ENCODE measurements around the gene ACACA.
A peak's percentile ranks its signal among the peaks of the same experiment; 100 is the strongest.
"Not testable (repeated sequence)": the region's sequence is repeated elsewhere in the genome, so short reads cannot be mapped to it uniquely, and the experiment has no call there.

Gene ACACA

DNA sequence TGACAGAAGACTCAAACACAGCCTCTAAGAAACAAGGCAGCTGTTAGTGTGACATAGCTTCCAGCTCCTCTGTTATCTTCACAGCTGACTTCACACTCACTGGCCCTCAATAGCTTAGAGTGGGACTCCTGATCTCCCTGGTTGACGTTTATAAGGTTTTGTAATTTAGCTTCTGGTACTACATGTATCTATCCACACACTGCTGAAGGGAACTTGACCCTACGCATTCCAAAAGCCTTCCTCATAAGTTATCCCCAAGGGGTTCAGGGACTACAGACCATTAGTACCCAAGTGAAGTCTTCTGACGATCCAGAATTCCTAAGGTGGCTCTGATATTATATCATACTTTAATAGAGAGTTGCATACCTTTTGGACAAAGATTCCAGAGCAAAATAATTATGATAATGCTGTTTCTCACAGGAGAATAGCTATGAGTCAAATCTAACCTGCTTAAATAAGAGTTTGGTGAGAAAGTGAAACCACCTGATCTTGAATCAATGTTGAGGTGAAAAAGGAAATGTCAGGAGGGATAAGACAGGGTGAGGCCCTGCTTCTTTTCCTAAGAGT, 14.5 kb downstream of the ACACA start:
- no peak for DNase-seq

GRCh38 chr17:37391146-37391545, 15.5 kb downstream of the ACACA start:
- DNase-seq = no peak

- DNase-seq = no peak
Measured at GRCh38 chr17:37389160-37389559, 17.5 kb downstream of the ACACA start.

GRCh38 chr17:37388266-37388665, 18.4 kb downstream of the ACACA start:
- no peak for DNase-seq

DNA sequence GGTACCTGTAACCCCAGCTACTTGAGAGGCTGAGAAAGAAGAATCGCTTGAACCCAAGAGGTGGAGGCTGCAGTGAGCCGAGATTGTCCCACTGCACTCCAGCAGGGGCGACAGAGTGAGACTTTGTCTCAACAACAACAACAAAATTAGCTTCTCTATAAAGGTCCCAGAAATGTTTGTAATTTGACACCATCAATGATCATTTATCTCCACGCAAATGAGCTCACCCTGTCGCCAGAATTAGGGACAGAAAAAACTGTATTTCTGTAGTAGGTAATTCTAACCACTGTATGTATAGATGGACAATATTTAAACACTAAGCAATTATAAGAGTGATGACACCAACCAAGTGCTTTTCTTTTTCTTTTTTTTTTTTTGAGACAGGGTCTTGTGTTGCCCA, 20.2 kb downstream of the ACACA start:
- DNase-seq = no peak

DNA sequence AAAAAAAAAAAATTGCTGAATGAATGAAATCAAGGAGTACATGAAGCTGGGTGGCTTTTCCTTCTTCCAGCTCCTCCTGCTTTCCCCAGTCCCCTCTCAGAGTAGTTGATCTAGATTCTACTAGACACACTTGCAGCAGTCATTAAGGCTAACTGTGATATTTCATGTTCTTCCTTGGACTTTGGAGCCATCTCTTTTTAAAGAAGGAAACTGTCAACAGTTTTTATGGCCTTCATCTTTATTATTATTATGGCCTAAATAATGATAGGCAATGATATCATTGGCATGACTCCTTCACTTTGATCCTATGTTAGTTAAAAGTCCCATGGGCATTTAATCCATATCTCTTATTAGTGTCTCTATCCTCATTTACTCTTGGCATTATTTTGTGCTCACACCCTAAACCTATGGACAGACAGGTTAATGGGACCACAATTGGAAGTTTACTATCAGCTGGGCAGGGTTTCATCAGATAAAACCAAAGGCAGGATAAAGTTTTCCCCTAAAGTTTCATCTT, 21.1 kb downstream of the ACACA start:
- DNase-seq = no peak

- DNase-seq = no peak
Measured at GRCh38 chr17:37384560-37385149, 22.0 kb downstream of the ACACA start.

- DNase-seq = no peak
Measured at GRCh38 chr17:37382056-37382455, 24.6 kb downstream of the ACACA start.

- DNase-seq = no peak
Measured at GRCh38 chr17:37375706-37376105, 30.9 kb downstream of the ACACA start, which contains the start of gene C17orf78. Gene C17orf78, plus strand, starts transcription at chr17:37375985. Its CDS starts 108 bp downstream, at chr17:37376093.

GRCh38 chr17:37373530-37374159, 33.0 kb downstream of the ACACA start:
- DNase-seq = peak; percentile 86

- DNase-seq = no peak
Measured at GRCh38 chr17:37368577-37368976, 38.1 kb downstream of the ACACA start.

DNA sequence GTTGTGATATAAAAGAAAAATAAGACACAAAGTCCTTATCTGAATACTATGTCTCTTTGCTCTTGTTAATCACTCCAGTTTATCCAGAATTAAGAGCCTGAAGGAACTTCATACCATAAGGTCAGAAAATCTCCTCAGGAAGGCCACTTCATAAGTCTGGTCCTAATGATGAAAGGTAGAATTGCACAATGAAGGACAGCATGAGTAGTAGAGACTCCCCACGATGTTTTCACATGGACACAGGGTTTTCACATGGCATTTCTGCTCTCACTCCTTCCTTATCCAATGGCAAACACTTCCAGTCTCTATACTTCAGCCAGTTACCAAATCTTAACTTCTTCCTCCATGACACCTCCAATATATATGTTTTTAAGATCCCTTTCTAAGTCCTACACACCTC, 41.0 kb downstream of the ACACA start:
- no peak for DNase-seq

DNA sequence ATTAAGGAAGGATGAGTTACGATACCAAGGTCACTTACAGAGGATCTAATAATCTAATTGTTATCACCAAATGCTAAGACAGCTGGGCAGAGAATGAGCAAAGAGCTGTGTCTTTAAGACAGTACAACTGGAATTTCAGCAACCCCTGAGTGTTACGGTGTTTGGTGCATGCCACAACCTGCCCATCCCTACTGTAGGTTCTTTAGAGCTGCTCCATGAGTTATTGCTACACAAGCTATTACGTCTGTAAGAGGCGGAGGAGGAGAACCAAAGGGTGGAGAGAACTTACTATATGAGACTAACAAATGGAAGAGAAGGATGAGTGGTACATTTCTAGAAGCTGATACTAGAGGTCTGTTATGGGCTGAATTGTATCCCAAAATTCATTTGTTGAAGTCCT, 45.1 kb downstream of the ACACA start:
- no peak for DNase-seq

- no peak for DNase-seq
Measured at GRCh38 chr17:37360632-37361031, 46.0 kb downstream of the ACACA start.

- DNase-seq = no peak
Measured at GRCh38 chr17:37359682-37360188, 46.9 kb downstream of the ACACA start.

DNA sequence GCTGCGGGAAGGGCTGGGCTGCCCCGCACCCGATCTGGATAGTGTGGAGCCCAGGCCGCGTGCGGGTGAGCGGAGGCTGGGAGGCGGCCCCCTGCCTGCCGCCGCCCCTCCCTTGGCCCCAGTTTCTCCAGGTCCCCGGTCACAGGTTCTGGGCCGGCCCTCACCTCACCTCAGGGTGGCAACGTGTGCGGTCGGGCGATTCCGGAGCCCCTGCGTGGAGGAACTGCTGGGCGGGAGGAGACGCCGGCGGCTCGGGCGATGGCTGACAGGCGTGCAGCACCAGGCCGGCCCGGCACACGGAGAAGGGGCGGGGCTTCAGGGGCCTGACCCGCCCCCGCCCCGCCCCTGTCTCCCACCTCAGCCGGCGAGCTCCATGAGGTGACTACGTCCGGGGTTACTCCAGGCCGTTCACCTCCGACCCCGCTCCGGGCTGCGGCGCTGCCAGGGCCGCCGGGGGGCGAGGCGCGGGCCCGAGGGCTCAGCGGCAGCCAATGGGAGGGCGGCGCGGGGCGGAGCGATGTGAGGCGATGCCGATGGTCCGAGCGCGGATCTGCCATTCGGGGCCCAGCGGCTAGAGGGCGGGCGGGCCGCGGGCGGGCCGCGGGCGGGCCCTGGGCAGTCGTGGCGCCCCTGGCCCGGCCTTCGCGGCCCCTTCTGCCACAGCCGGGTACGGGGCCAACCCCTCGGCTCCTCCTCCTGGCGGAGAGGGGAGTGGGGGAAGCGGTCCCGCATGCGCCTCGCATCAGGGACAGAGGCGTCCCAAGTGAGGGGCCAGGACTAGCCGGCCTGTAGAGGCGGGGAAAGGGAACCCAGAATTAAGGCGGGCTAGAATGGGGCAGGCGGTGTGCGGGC, 47.6 kb downstream of the ACACA start:
- peak; percentile 63 for DNase-seq

DNA sequence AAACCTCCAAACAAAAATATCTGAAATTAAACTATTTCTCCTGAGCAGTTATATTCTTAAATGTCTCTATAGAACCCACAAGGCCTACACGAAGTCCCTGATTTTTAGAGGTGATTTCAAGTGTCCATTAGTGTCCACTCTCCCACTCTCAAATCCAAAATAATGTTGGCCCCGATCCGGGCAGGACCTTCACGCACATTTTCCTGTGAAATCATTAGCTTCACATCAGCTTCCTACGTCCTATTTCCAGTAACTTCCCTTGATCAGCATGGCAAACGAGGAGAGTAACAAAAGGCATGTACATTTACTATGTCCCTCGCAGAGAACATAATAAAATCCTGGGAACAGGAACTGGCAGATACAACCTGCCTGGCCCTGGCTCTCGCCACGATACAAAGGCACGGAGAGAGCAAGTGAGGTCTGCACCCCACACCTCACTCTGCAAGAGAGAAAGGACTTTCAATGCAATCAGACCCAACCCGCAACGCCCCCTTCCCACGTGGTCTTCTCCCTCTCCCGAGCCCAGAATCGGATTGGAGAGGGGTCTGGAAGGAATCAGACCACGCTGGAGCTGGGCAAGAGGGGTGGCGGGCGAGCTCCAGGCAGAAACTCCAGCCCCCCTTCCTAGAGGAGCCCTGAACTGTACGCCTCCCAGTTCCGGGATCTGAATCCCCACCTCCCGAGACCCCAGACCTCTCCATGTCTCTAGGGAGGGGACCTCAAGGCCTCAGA, 48.4 kb downstream of the ACACA start:
- peak; percentile 48 for DNase-seq

- DNase-seq = not testable (repeated sequence)
Measured at GRCh38 chr17:37356796-37357569, 49.7 kb downstream of the ACACA start.

DNA sequence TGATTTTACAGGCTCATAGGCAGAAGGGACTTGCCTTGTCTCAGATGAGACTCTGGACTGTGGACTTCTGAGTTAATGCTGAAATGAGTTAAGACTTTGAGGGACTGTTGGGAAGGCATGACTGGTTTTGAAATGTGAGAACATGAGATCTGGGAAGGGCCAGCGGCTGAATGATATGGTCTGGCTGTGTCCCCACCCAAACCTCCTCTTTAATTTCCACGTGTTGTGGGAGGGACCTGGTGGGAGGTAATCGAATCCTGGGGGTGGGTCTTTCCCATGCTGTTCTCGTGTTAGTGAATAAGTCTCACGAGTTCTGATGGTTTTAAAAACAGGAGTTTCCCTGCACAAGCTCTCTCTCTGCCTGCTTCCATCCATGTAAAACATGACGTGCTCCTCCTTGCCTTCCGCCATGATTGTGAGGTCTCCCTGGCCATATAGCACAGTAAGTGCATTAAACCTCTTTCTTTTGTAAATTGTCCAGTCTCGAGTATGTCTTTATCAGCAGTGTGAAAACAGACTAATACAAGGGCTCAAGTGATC, 59.7 kb downstream of the ACACA start:
- not testable (repeated sequence) for DNase-seq

DNA sequence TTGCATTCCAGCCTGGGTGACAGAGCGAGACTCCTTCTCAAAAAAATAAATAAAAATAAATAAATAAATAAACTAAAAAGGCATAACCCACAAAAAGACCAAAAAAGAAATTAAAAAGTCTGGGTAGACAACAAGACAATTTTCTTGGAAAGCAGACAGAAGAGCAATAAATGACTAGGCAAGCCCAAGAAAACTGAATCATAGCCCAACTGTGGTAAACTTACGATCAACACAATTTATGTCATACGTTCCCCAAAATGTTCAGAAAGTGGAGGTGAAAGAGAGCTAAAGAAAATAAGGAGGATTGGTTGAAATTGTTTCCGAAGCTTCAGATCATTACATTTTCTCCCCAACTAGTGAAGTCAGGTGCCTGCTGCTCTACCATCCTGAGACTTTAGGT, 62.1 kb downstream of the ACACA start:
- DNase-seq = no peak

DNA sequence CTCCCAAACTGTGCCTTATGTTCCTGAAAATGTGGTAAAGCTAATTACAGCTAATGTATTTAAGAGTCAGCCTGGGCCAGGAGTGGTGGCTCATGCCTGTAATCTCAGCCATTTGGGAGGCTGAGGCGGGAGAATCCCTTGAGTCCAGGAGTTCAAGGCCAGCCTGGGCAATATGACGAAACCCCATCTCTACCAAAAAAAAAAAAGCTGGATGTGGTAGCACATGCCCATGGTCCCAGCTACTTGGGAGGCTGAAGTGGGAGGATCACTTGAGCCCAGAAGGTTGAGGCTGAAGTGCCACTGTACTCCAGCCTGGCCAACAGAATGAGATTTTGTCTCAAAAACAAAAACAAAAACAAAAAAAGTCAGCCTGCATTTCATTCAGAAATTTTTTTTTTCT, 64.0 kb downstream of the ACACA start:
- DNase-seq = no peak
